OCI-LY1 (cell line): ENCODE measurements around the gene ARHGEF12.

Experiments used
- CTCF ChIP-seq: fragments of 200-600 bp; sonication (generic), shearing (Covaris generic); IDR thresholded peaks from 2 replicates; pipeline ENCODE4 v1.5.1; 2017; ENCODE audit warnings: mild to moderate bottlenecking, antibody characterized with exemption, low read length, moderate library complexity, mixed read lengths
- EZH2 ChIP-seq: fragments of 200-600 bp; sonication (generic), shearing (Covaris generic); IDR thresholded peaks from 2 replicates; pipeline ENCODE4 v1.8.0; 2017; ENCODE audit warnings: borderline replicate concordance, mixed run types, mild to moderate bottlenecking, antibody characterized with exemption, low read length, moderate library complexity, mixed read lengths

- TF ChIP-seq EZH2 (no peak), CTCF (no peak)
Observed at GRCh38 chr11:120457996-120458395, 121.8 kb downstream of the ARHGEF12 start.
